Measurements from ENCODE around the gene TNS3.

TNS3 gene

GRCh38 chr7:47335557-47336471, 246.1 kb downstream of the TNS3 start:
- DNase-seq = no peak

GRCh38 chr7:47335071-47335470, 246.8 kb downstream of the TNS3 start:
- DNase-seq = no peak

- DNase-seq = no peak
These were observed 248.0 kb downstream of the TNS3 start for GRCh38 chr7:47333959-47334358.

- DNase-seq = no peak
These were observed 248.4 kb downstream of the TNS3 start for GRCh38 chr7:47333554-47333887.

- no peak for DNase-seq
These were observed 249.0 kb downstream of the TNS3 start for GRCh38 chr7:47332681-47333553.

GRCh38 chr7:47332213-47332612, 249.7 kb downstream of the TNS3 start:
- no peak for DNase-seq

- no peak for DNase-seq
These were observed 250.7 kb downstream of the TNS3 start for GRCh38 chr7:47331179-47331565.

- DNase-seq = no peak
These were observed 251.2 kb downstream of the TNS3 start for GRCh38 chr7:47330561-47331178.

GRCh38 chr7:47330026-47330425, 251.9 kb downstream of the TNS3 start:
- no peak for DNase-seq

GRCh38 chr7:47329320-47329926, 252.5 kb downstream of the TNS3 start:
- DNase-seq = no peak

GRCh38 chr7:47328392-47329319, 253.3 kb downstream of the TNS3 start:
- no peak for DNase-seq

- no peak for DNase-seq
These were observed 254.1 kb downstream of the TNS3 start for GRCh38 chr7:47327698-47328391.

GRCh38 chr7:47327346-47327697, 254.6 kb downstream of the TNS3 start:
- DNase-seq = no peak

GRCh38 chr7:47326808-47327207, 255.1 kb downstream of the TNS3 start:
- DNase-seq = no peak

GRCh38 chr7:47326220-47326619, 255.7 kb downstream of the TNS3 start:
- DNase-seq = no peak

- no peak for DNase-seq
These were observed 256.6 kb downstream of the TNS3 start for GRCh38 chr7:47325337-47325736.

GRCh38 chr7:47323904-47324303, 258.0 kb downstream of the TNS3 start:
- no peak for DNase-seq

- DNase-seq = no peak
These were observed 259.2 kb downstream of the TNS3 start for GRCh38 chr7:47322731-47323130.

GRCh38 chr7:47320296-47320695, 261.6 kb downstream of the TNS3 start:
- no peak for DNase-seq

GRCh38 chr7:47318395-47319182, 263.3 kb downstream of the TNS3 start:
- DNase-seq = no peak

GRCh38 chr7:47317487-47317886, 264.4 kb downstream of the TNS3 start:
- no peak for DNase-seq

Measured in activated naive CD4-positive, alpha-beta T cell treated with anti-CD3 and anti-CD28 coated beads, Interleukin-2, amount 50 U/mL, for 16 hours (primary cell).